Measurements from ENCODE around the gene ANO6. TPM values are rescaled to one million over a fixed set of nuclear protein-coding genes. Genes with fewer than 3 reads are reported as not detected.
"Not testable (repeated sequence)": the region's sequence is repeated elsewhere in the genome, so short reads cannot be mapped to it uniquely, and the experiment has no call there.

Gene ANO6
- total RNA-seq, 2 experiments from 2014 or later = 23.1 to 24.4 TPM

DNA sequence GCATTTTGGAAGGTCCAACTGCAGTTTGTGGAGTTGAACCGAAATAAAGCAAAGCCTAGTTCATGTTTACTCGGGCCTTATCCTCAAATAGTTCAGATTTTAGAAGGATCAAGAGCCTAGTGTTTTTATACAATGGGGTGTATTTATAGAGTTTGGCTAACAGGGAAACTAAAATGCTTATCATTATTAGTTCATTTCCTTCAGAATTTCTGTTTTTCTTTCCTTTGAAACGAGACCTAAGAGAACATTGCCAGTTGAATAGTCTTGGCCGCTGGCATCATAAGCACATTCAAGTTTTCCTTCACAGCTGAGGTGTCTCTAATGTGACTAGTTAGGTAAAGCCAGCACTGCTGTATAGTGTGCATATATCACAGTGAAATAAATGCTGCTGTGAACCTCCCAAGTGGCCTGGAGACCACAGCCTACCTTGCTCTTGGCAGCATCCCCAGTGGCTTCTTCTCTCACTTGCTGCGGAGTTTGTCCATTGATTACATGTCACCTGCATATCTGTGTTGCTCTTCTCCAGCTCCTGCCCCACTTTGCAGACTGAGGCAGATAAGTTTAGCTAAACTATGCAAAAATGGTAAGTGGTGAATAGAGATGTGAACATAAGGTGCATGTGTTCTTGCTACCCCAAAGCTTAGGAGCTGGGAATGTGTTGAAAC, 88.8 kb downstream of the ANO6 start:
- H3K9me3 Mint-ChIP-seq = no peaks in the 10 kb centered on the region
- POLR2A ChIA-PET = no interaction called here

DNA sequence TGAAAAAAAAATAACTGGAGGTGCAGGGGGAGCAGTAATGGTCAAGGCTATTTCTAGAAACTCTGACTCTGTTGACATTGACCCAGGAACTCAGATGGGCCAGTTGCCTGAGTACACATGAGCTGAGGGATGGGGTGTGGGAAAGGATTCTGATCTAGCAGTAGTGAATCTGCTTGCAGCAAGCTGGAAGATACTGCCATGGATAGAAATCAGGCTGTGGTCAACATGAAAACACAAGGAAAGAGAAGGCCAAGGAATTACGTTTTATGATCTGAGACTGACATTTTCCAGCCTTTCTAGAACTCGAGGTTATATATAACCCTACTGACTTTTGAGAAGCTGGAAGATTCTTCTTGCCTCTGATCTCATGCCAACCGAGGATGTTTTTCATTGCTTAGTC, 90.0 kb downstream of the ANO6 start:
- Mint-ChIP-seq H3K36me3 (peaks cover 19% of the 10 kb centered on the region), H3K4me1 (no peaks in the 10 kb centered on the region), H3K4me3 (no peak overlapping the region), H3K27me3 (no peaks in the 10 kb centered on the region), H3K27ac (no peak overlapping the region), H3K9me3 (no peaks in the 10 kb centered on the region)
- POLR2A ChIA-PET = no interaction called here
- ATAC-seq (ENCODE audit: low read depth) = no peak
- DNase-seq = no peak

More for the DNA sequence above, 88.8 kb downstream of the ANO6 start:
- no peak overlapping the region for H3K4me3 Mint-ChIP-seq
- H3K27me3 Mint-ChIP-seq = no peaks in the 10 kb centered on the region
- ATAC-seq (ENCODE audit: low read depth) (no peak), DNase-seq (no peak)
- H3K36me3 Mint-ChIP-seq = peaks cover 19% of the 10 kb centered on the region
- H3K27ac Mint-ChIP-seq = no peak overlapping the region
- H3K4me1 Mint-ChIP-seq = no peaks in the 10 kb centered on the region

GRCh38 chr12:45309836-45310626, 94.1 kb downstream of the ANO6 start:
- ATAC-seq (ENCODE audit: low read depth) = no peak
- H3K9me3 Mint-ChIP-seq = peaks cover 2% of the 10 kb centered on the region
- no peaks in the 10 kb centered on the region for H3K27me3 Mint-ChIP-seq

GRCh38 chr12:45310627-45310968, 94.7 kb downstream of the ANO6 start:
- H3K9me3 Mint-ChIP-seq = peaks cover 4% of the 10 kb centered on the region
- ATAC-seq (ENCODE audit: low read depth) = no peak
- peaks cover 3% of the 10 kb centered on the region for H3K4me1 Mint-ChIP-seq
- no peaks in the 10 kb centered on the region for H3K27me3 Mint-ChIP-seq
- no peak overlapping the region for H3K27ac Mint-ChIP-seq
- no peak overlapping the region for H3K4me3 Mint-ChIP-seq
- no peak for DNase-seq
- POLR2A ChIA-PET = no interaction called here
- H3K36me3 Mint-ChIP-seq = peaks cover 8% of the 10 kb centered on the region

More at GRCh38 chr12:45309836-45310626, 94.1 kb downstream of the ANO6 start:
- Mint-ChIP-seq H3K36me3 (peaks cover 7% of the 10 kb centered on the region), H3K4me3 (no peak overlapping the region), H3K4me1 (no peaks in the 10 kb centered on the region), H3K27ac (no peak overlapping the region)
- no peak for DNase-seq
- POLR2A ChIA-PET = no interaction called here

DNA sequence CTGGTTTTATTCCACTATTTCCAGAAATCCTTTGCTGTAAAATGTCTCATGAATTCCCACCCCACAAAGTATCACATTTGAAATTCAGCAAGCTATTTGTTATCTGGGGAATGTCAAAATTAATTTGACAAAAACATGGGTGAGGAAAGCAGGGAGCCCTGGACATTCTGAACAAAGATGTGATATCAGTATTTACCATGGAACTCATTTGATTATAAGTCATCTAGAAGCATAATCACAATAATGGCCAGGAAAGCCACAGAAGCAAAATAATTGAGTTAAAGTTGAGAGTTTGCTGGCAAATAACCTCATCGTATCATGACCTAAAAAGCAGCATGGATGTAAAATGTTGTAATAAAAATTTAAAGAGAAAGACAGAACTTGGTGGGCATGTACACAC, 96.1 kb downstream of the ANO6 start:
- H3K27me3 Mint-ChIP-seq = no peaks in the 10 kb centered on the region
- no peak for ATAC-seq (ENCODE audit: low read depth)
- H3K4me3 Mint-ChIP-seq = no peak overlapping the region
- peaks cover 5% of the 10 kb centered on the region for H3K9me3 Mint-ChIP-seq
- H3K27ac Mint-ChIP-seq = no peak overlapping the region
- POLR2A ChIA-PET = no interaction called here
- H3K4me1 Mint-ChIP-seq = peaks cover 3% of the 10 kb centered on the region
- no peak for DNase-seq
- peaks cover 12% of the 10 kb centered on the region for H3K36me3 Mint-ChIP-seq

GRCh38 chr12:45314770-45315169, 98.9 kb downstream of the ANO6 start:
- peaks cover 18% of the 10 kb centered on the region for H3K36me3 Mint-ChIP-seq
- DNase-seq (no peak), ATAC-seq (ENCODE audit: low read depth) (no peak)
- no peak overlapping the region for H3K27ac Mint-ChIP-seq
- no peaks in the 10 kb centered on the region for H3K27me3 Mint-ChIP-seq
- POLR2A ChIA-PET = no interaction called here
- H3K4me3 Mint-ChIP-seq = no peak overlapping the region
- peaks cover 5% of the 10 kb centered on the region for H3K9me3 Mint-ChIP-seq
- H3K4me1 Mint-ChIP-seq = peaks cover 3% of the 10 kb centered on the region

DNA sequence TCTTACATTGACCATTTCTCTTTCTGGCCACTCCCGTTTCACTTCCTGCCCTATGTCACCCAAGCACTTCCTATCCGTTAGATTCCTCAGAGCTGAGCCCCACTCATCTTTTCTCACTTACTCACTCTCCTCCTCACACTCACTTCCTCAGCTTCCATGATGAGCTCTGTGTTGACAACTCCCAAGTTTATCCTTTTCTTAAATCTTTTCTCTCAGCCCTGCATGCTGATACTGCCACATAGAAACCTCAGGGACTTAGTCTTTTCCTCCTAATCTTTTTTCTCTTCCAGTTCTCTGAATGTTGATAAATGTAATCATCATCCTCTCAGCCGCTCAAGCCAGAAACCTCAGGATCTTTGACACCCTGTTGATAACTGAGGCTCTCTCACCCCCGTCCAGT, 99.6 kb downstream of the ANO6 start:
- peaks cover 21% of the 10 kb centered on the region for H3K36me3 Mint-ChIP-seq
- H3K9me3 Mint-ChIP-seq = peaks cover 8% of the 10 kb centered on the region
- no peaks in the 10 kb centered on the region for H3K27me3 Mint-ChIP-seq
- H3K4me1 Mint-ChIP-seq = peaks cover 3% of the 10 kb centered on the region
- H3K27ac Mint-ChIP-seq = no peak overlapping the region
- POLR2A ChIA-PET = no interaction called here
- no peak for ATAC-seq (ENCODE audit: low read depth)
- DNase-seq = no peak
- H3K4me3 Mint-ChIP-seq = no peak overlapping the region

DNA sequence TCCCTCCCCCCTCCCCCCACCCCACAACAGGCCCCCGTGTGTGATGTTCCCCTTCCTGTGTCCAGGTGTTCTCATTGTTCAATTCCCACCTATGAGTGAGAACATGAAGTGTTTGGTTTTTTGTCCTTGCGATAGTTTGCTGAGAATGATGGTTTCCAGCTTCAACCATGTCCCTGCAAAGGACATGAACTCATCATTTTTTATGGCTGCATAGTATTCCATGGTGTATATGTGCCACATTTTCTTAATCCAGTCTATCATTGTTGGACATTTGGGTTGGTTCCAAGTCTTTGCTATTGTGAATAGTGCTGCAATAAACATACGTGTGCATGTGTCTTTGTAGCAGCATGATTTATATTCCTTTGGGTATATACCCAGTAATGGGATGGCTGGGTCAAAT, 101.4 kb downstream of the ANO6 start:
- ATAC-seq (ENCODE audit: low read depth); H3K27ac Mint-ChIP-seq; H3K4me3 Mint-ChIP-seq; POLR2A ChIA-PET; H3K27me3 Mint-ChIP-seq; H3K4me1 Mint-ChIP-seq; DNase-seq: not testable (repeated sequence)
- peaks cover 14% of the 10 kb centered on the region for H3K9me3 Mint-ChIP-seq
- peaks cover 26% of the 10 kb centered on the region for H3K36me3 Mint-ChIP-seq

GRCh38 chr12:45322810-45323209, 106.9 kb downstream of the ANO6 start:
- Mint-ChIP-seq H3K4me1 (peaks cover 1% of the 10 kb centered on the region), H3K36me3 (peaks cover 21% of the 10 kb centered on the region), H3K4me3 (no peak overlapping the region), H3K27me3 (no peaks in the 10 kb centered on the region), H3K27ac (no peak overlapping the region), H3K9me3 (peaks cover 12% of the 10 kb centered on the region)
- no peak for DNase-seq
- POLR2A ChIA-PET = no interaction called here
- no peak for ATAC-seq (ENCODE audit: low read depth)

DNA sequence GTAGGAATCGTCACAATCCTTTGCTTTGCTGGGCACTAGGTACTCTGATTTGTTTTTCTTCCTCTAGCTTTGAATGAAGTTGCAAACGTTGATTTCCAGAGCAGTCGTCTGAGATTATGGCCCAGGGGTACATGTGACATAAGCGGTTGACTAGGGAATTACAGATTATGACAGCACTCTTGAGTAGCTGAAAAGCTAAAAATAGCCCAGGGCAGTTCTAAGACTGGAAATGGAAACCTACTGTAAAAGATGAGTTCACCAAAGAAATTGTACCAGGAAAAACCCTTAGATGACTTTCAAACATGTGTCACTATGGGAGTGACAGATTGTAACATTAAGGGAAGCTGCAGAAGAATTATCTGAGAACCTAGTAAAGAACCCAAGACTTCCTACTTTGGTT, 108.5 kb downstream of the ANO6 start:
- Mint-ChIP-seq H3K27me3 (no peaks in the 10 kb centered on the region), H3K9me3 (peaks cover 12% of the 10 kb centered on the region), H3K36me3 (peaks cover 19% of the 10 kb centered on the region), H3K4me3 (no peak overlapping the region), H3K4me1 (peaks cover 6% of the 10 kb centered on the region), H3K27ac (no peak overlapping the region)
- ATAC-seq (ENCODE audit: low read depth) = no peak
- POLR2A ChIA-PET = no interaction called here
- DNase-seq = no peak

GRCh38 chr12:45326358-45326975, 110.6 kb downstream of the ANO6 start:
- H3K4me3 Mint-ChIP-seq = no peak overlapping the region
- ATAC-seq (ENCODE audit: low read depth) = no peak
- H3K27me3 Mint-ChIP-seq = no peaks in the 10 kb centered on the region
- H3K4me1 Mint-ChIP-seq = peaks cover 6% of the 10 kb centered on the region
- no peak overlapping the region for H3K27ac Mint-ChIP-seq
- peaks cover 5% of the 10 kb centered on the region for H3K9me3 Mint-ChIP-seq
- peaks cover 14% of the 10 kb centered on the region for H3K36me3 Mint-ChIP-seq
- POLR2A ChIA-PET = no interaction called here
- no peak for DNase-seq

- ATAC-seq (ENCODE audit: low read depth) (no peak), DNase-seq (no peak)
- POLR2A ChIA-PET = no interaction called here
- no peaks in the 10 kb centered on the region for H3K27me3 Mint-ChIP-seq
- peaks cover 18% of the 10 kb centered on the region for H3K36me3 Mint-ChIP-seq
- no peak overlapping the region for H3K4me3 Mint-ChIP-seq
- H3K9me3 Mint-ChIP-seq = peaks cover 2% of the 10 kb centered on the region
- no peak overlapping the region for H3K27ac Mint-ChIP-seq
- H3K4me1 Mint-ChIP-seq = peaks cover 6% of the 10 kb centered on the region
These were observed 112.0 kb downstream of the ANO6 start for GRCh38 chr12:45327823-45328383.

- DNase-seq = no peak
- Mint-ChIP-seq H3K4me1 (peaks cover 6% of the 10 kb centered on the region), H3K27ac (no peak overlapping the region), H3K4me3 (no peak overlapping the region), H3K36me3 (peaks cover 18% of the 10 kb centered on the region), H3K9me3 (peaks cover 2% of the 10 kb centered on the region), H3K27me3 (no peaks in the 10 kb centered on the region)
- POLR2A ChIA-PET = no interaction called here
- no peak for ATAC-seq (ENCODE audit: low read depth)
These were observed 113.3 kb downstream of the ANO6 start for GRCh38 chr12:45329238-45329637.

DNA sequence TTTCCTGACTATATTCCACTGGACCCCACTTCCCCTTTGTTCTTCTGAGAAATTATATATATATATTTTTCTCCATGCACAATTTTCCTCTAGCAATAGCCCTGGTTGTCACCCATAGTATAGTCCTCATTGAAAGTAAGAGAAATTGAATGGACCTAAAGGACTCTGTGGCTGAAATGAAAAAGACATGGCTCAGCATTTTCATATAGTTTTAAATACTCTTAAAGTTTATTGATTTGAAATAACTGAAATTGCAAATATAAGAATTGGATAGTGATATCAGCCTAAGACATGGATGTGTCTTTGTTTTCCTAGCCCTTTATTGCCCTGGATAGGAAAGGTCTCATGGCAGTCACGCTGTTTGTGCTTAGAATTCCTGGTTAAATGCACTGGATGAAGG, 113.8 kb downstream of the ANO6 start:
- no peaks in the 10 kb centered on the region for H3K27me3 Mint-ChIP-seq
- POLR2A ChIA-PET = no interaction called here
- H3K4me3 Mint-ChIP-seq = no peak overlapping the region
- peaks cover 20% of the 10 kb centered on the region for H3K36me3 Mint-ChIP-seq
- H3K27ac Mint-ChIP-seq = no peak overlapping the region
- ATAC-seq (ENCODE audit: low read depth) (no peak), DNase-seq (no peak)
- H3K4me1 Mint-ChIP-seq = peaks cover 6% of the 10 kb centered on the region
- H3K9me3 Mint-ChIP-seq = peaks cover 2% of the 10 kb centered on the region
